Measurements from ENCODE around the gene FRZB.

The FRZB gene

DNA sequence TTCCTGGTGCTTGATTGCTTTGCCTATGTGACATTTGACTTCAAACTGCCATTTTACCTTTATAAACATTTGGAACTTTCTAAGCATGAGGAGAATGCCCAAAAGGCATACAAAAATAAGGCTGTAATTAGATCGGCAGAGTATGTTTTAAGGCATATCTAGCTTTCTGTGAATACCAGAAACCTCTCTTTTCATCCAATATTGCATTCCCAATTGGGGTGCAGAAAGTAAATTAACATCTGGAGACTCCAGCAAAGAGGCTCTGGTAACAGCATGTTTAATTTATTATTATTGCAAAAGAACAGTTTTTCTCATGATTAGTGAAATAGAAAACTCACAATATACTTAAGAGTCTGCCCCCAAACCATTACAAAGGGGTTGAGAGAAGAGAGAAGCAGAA lies 32.1 kb downstream of the FRZB start:
- no peak for DNase-seq (ENCODE audit: low spot score)

DNA sequence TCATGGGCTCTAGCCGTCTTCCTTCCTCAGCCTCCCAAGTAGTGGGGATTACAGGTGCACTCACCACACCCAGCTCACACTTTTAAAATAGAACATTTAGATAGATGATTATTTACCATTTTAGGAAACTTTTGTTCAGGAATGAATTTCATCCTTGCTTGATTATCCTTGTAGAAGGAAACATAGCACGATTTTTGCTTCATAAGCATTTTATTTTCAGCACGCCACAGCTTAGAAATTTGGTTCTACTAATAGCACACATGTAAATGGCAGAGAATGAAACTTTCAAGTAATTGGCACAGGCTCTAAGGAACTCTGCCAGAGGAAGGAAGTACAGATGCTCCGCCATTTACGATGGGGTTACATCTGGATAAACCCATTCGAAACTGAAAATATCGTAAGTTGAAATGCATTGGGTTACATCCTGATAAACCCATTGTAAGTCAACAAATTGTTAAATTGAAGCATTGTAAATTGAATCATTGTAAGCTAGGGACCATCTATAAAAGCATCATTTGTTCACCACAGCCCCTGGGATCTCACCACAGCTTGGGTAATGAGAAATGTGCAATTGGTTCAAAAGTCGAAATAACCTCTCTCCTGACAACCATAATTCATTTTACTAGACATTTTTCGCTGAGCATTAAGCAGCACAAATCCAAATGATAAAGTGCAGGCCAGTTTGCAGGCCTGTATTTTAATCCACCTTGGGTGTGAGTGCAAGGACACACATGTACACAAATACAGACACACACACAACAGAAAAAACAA lies 33.2 kb downstream of the FRZB start:
- no peak for DNase-seq (ENCODE audit: low spot score)

DNA sequence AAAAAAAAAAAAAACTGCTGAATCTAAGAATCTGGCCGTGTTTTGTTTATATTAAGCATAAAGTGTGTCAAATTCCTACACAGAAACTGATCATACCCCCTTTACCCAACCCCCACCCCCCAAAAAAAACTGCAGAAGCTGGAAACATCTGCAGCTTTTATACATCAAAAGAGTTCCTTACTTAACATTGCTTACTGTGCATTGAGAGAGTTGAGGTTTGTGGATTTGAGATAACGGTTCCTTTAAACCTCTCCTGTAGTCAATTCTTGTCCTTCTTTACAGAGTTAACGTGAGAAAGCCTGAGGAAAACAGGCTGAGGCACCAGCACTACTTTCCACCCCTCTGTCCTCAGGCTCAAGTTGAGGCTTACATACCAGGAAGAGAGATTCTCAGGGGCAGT lies 34.5 kb downstream of the FRZB start:
- DNase-seq (ENCODE audit: low spot score) = no peak

DNA sequence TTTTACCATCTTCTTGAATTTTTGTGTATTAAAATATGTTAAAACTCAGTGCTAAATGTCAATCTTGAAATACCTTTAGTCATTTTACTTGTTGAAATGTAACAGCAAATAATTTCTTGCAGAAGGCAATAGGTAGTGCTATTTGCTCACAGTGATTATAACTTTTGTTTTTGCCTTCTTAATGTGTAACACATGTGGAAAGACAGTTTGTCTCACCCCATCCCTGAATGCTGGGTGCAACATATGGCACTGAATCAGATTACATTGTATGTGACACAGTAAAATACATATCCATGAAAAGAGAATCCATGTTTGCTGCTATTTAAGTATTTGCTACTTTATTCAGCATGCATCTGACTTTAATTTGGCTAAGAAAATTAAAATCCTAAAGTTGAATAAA lies 35.3 kb downstream of the FRZB start:
- no peak for DNase-seq (ENCODE audit: low spot score)

GRCh38 chr2:182827182-182827879 lies 39.1 kb downstream of the FRZB start:
- no peak for DNase-seq (ENCODE audit: low spot score)

DNA sequence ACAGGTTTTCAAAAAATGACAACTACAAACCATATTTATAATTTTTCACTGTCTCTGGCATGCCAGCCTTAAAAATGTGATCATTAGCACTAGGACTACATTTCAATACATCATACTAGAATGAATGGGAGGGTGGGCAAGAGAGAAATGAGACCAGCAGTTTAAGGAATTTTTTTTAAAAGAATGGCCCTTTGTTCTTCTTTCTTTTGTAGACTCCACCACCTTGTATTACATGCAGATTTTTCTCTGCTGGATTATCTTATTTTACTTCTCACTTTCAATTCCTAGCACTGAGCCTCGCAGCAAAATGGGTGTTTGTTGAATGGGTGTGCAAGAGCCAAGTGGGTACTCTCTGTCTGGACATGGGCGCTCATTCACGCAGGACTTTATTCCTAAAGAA lies 39.9 kb downstream of the FRZB start:
- DNase-seq (ENCODE audit: low spot score) = no peak

GRCh38 chr2:182826064-182826463 lies 40.4 kb downstream of the FRZB start:
- no peak for DNase-seq (ENCODE audit: low spot score)

DNA sequence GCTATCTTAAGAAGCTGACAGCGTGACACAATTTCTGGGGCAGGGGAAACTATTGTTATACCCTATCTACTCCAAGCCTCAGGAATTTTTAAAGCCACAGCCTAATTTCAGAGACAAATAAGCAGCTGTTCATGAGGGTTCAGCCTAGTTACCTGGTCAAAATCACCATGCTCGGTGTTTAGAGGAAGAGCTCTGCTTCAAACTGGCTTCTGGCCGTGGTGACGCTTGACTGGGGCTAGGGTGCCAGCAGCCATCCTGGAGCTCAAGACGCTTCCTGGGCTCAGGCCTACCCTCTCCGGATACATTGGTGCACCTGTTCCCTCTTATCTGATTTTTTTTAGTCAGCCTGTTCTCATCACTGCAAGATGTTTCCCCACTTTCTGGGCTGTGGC lies 41.7 kb downstream of the FRZB start:
- DNase-seq (ENCODE audit: low spot score) = no peak

DNA sequence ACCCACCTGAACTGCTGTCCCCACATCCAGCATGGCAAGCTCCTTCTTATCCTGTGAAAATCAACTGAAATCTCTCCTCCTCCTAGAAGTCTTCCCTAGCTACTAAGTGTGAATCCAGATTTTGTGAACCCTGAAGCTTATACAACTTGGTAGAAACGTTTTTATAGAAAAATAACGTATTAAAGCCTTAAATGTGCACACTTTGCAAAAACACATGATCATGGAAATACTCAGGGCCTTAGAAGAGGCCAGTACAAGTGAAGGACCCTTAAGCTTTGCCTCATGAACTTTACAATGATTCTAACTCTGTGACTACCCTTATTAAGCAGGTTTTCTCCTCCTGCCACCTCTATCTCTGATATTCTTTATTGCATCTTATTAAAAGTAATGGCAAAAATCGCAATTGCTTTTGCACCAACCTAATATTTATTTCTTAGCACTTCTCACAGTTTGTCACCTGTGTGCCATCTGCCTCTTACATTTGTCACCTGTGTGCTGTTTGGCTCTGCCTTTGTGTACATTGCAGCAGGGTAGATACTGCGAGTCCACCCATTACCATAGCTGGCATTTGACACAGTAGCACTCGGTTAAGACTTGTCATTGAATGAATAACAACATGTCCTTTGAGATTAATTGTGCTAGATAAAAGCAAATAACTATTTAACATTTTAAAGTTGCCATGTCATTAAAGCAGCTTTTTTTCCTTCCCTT lies 42.2 kb downstream of the FRZB start:
- DNase-seq (ENCODE audit: low spot score) = no peak

DNA sequence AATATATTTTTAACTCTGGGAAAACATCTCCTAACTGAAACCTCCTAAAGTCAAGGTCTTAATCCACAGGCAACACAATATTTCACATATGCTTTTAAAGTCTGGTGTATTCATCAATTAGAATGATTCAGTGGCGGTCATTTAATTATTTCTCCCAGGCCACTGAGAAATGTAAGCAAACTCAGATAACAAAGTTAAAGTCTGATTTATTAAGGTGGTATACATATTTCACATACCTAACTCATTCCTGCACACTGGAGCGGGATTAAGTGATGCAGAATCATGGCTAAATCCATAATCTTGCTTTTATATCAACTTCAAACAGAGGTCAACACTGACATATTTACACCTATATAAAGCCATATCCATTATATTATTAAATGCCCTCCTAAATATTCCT lies 43.7 kb downstream of the FRZB start:
- DNase-seq (ENCODE audit: low spot score) = no peak

DNA sequence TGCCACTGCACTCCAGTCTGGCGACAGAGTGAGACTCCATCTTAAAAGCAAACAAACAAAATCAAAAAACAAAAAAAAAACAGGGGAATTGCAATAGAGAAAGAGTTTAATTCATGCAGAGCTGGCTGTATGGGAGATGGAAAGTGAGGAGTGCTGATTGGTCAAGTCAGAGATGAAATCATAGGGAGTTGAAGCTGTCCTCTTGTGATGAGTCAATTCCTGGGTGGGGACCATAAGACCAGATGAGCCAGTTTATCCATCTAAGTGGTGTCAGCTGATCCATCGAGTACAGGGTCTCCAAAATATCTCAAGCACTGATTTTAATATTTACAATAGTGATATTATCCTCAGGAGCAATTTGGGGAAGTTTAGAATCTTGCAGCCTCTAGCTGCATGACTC lies 45.3 kb downstream of the FRZB start:
- DNase-seq (ENCODE audit: low spot score) = no peak

- DNase-seq (ENCODE audit: low spot score) = no peak
Observed at GRCh38 chr2:182819412-182819811, 47.0 kb downstream of the FRZB start.

- no peak for DNase-seq (ENCODE audit: low spot score)
Observed at GRCh38 chr2:182818925-182819324, 47.5 kb downstream of the FRZB start.

GRCh38 chr2:182818501-182818900 lies 47.9 kb downstream of the FRZB start:
- no peak for DNase-seq (ENCODE audit: low spot score)

DNA sequence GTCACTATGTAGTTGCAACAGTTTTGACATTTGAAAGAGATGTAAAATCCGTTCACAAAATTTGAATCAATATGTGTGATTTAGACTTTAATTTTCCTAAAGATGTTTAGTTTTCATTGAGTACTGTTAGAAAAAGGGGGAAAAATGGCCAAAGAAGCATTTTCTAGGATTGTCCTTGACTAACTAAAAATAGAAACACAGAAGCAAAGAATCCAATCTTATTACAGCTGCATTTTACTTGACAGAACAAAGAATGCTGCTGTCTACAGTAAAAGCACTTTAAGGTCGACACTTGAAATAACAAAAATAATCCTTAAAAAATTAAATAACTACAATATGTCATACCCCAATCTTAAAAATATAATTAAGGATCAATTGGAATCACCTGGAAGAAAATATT lies 48.9 kb downstream of the FRZB start:
- DNase-seq (ENCODE audit: low spot score) = no peak

DNA sequence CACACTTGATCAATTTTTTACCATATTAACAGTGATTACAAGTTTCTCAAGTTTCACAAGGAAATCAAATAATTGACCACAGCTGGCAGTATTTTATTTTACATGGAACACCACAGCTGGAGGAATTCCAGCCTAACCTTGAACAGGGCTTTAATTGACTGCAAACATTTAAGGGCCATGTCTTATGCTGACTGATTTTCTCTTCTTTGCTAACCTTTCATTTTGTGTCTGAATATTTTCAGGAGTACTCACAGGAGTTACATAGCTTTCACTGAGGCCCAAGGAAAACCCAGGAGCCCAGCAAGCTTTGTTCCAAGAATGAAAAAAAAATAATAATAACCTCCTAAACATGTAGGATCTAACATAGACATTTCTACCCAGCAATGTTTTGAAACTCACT lies 49.6 kb downstream of the FRZB start:
- DNase-seq (ENCODE audit: low spot score) = no peak

GRCh38 chr2:182814804-182815203 lies 51.6 kb downstream of the FRZB start:
- no peak for DNase-seq (ENCODE audit: low spot score)

DNA sequence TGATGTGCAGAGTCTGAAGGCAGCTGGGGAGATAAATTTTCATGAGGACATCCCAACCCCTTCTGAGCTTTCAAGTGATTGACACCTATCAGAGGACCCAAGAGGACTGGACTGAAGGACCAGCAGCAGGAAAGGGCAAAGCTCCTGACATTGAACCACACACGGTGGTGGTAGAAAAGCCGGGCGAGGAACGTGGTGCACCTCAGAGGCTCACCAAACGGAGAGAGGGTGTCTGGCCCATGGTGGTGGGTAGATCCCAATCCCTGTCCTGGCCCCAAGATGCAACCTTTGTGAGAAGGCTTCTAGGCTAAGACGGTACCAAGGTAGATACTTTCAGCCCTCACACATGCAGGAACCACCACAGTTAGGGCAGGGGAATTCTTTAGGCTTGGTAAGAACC lies 52.1 kb downstream of the FRZB start:
- no peak for DNase-seq (ENCODE audit: low spot score)

GRCh38 chr2:182810087-182810486 lies 56.4 kb downstream of the FRZB start:
- no peak for DNase-seq (ENCODE audit: low spot score)

DNA sequence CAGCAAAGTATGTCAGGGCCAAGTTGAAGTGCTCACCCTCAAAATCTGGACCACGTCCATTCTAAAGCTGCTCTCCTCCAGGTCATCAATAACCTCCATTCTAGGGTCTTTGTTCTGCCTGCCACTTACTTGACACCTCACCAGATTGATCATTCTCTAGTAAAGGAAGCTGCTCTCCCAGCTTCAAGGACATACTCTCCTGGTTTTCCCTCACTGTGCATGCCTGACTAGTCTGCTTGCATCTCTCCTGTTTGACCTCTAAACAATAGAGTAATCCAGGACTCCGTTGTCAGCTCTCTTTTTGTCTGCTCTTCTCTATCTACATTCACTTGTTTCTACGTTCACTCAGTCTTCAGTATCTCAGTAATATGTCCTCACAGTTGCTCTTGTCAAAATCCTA lies 59.1 kb downstream of the FRZB start:
- DNase-seq (ENCODE audit: low spot score) = no peak

GRCh38 chr2:182804128-182804527 lies 62.3 kb downstream of the FRZB start:
- no peak for DNase-seq (ENCODE audit: low spot score)

DNA sequence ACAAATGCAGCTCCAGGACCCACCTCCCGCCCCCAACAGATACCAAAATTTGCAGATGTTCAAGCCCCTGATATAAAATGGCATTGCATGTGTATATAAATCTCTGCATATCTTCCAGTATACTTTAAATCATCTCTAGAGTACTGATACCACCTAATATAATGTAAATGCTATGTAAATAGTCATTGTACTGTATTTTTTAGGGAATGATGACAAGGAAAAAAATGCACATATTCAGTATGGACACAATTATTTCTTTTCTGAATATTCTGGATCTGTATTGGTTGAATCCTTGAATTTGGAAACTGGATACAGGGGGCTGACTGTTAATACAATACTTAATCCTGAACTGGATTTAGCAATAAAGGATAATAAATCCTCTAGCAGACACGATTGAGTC lies 67.7 kb downstream of the FRZB start:
- DNase-seq (ENCODE audit: low spot score) = no peak

GRCh38 chr2:182792441-182792840 lies 74.0 kb downstream of the FRZB start:
- no peak for DNase-seq (ENCODE audit: low spot score)
